Measurements from ENCODE around the gene SMC6. TPM values are rescaled to one million over a fixed set of nuclear protein-coding genes. Genes with fewer than 3 reads are reported as not detected.
A peak's percentile ranks its signal among the peaks of the same experiment; 100 is the strongest.

Gene SMC6
- total and polyA plus RNA-seq, 8 donors = 3.0 to 8.0 (median 4.8) TPM

DNA sequence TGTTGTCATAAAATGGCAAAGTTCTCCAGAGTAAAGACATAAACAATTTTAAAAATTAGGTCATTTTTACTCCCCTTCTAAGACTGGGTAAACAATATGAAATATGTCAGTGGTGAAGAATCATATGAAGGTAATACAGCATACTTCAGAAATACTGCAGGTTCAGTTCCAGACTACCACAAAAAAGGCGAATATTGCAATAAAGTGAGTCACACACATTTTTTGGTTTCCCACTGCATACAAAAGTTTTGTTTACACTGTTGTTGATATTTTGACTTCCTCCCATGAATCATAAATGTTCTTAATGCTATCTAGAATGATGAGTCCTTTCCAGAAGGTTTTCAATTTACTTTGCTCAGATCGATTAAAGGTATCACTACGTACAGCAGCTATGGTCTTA, 73.5 kb downstream of the SMC6 start:
- WGBS, 2 donors = 96 to 99% methylated on average over 3 of the region's 3 CpGs
- FAIRE-seq = peak; percentile 17
- H3K36me3 ChIP-seq = peaks cover 0 to 5% (median 0%) of the 10 kb centered on the region in 3 donors
- H3K27ac ChIP-seq = no peak overlapping the region
- no peaks in the 10 kb centered on the region for H3K4me1 ChIP-seq
- TF ChIP-seq, protein P1, sequence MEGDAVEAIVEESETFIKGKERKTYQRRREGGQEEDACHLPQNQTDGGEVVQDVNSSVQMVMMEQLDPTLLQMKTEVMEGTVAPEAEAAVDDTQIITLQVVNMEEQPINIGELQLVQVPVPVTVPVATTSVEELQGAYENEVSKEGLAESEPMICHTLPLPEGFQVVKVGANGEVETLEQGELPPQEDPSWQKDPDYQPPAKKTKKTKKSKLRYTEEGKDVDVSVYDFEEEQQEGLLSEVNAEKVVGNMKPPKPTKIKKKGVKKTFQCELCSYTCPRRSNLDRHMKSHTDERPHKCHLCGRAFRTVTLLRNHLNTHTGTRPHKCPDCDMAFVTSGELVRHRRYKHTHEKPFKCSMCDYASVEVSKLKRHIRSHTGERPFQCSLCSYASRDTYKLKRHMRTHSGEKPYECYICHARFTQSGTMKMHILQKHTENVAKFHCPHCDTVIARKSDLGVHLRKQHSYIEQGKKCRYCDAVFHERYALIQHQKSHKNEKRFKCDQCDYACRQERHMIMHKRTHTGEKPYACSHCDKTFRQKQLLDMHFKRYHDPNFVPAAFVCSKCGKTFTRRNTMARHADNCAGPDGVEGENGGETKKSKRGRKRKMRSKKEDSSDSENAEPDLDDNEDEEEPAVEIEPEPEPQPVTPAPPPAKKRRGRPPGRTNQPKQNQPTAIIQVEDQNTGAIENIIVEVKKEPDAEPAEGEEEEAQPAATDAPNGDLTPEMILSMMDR (IDR thresholded peaks at IDR 0.05) = no peak
- H3K9me3 ChIP-seq = no peaks in the 10 kb centered on the region
- no peak overlapping the region for H3K4me3 ChIP-seq
- H3K27me3 ChIP-seq = no peaks in the 10 kb centered on the region
- no peak for DNase-seq
- ATAC-seq = no peak
- intact Hi-C loops (cut with DNase I) = no loop called here

DNA sequence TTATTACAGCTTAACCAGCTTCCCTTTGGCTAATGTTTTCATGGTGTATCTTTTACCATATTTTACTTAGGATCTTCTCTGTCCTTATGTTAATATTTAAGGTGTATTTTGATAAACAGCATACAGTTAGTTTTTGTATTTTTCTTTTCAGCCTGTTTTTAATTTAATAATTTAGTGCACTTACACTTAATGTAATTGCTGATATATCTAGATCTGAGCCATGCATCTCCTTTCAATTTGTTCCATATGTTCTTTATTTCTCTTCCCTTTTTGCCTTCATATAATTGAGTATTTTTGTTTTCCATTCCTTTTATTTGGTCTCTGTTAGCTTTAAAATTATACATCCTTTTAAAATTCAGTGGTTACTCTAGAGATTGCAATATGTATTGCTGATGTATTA, 78.8 kb downstream of the SMC6 start:
- no peak for FAIRE-seq
- peaks cover 0 to 4% (median 0%) of the 10 kb centered on the region in 3 donors for H3K36me3 ChIP-seq
- H3K27me3 ChIP-seq = no peaks in the 10 kb centered on the region
- H3K4me1 ChIP-seq = no peaks in the 10 kb centered on the region
- no peaks in the 10 kb centered on the region for H3K9me3 ChIP-seq
- no peak for DNase-seq
- H3K27ac ChIP-seq = no peak overlapping the region
- no peak for ATAC-seq
- no peak overlapping the region for H3K4me3 ChIP-seq
- intact Hi-C loops (cut with DNase I) = no loop called here
- TF ChIP-seq, protein P1 (IDR thresholded peaks at IDR 0.05) = no peak

DNA sequence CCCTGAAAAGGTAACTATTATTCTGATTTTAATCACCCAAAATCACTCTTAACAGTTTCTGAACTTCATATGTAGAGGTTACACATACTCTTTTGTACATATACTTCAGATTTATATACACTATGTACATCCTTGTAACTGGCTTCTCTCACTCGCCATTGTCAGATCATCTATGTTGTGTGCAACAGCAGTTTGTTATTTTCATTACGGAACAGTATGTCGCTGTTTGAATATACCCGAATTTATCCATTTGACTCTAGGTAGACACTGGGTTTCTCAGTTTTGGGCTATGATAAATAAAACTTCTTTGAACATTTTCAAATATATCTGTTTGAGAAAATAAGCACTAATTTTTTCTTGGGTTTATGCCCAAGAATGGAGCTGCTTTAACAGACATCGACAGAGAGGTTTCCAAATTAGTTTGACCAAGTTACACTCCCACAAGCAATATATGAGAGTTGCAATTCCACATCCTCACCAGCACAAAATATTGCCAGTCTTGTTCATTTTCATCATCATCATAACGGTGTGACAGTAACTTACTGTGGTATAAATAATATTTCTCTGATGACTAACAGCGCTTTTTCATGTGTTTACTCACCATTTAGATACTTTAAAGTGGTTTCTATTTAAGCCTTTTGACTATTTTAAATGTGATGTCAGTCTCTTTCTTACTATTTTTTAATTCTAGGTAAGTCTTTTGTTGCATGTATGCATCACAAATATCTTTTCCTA, 80.9 kb downstream of the SMC6 start:
- DNase-seq = no peak
- Histone ChIP-seq H3K4me1 (no peaks in the 10 kb centered on the region), H3K27me3 (no peaks in the 10 kb centered on the region), H3K9me3 (no peaks in the 10 kb centered on the region), H3K4me3 (no peak overlapping the region), H3K36me3 (peaks cover 0 to 8% (median 0%) of the 10 kb centered on the region in 3 donors), H3K27ac (no peak overlapping the region)
- intact Hi-C loops (cut with DNase I) = no loop called here
- TF ChIP-seq, protein P1 (IDR thresholded peaks at IDR 0.05) = no peak
- FAIRE-seq = no peak
- 81 to 87% methylated on average over 7 of the region's 7 CpGs for WGBS, 2 donors
- no peak for ATAC-seq

DNA sequence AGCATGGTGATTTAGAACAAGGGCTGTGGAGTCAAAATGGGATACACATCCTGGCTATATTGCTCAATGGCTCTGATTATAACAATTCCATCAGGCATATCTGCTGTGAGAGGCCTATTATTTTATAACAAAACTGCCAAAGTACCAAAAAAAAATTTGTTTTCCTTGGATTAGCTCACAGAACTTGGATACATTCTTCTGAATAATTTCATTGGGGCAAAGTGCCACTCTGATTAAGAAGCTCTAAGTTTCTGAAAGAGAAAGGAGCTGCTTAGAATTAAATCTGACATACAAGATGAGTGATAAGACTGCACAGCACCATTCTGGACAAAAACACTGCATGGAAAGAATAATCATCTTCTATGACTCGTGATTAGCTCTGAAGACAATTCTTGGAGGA, 85.7 kb downstream of the SMC6 start:
- Histone ChIP-seq H3K4me1 (no peaks in the 10 kb centered on the region), H3K36me3 (peaks cover 0 to 8% (median 0%) of the 10 kb centered on the region in 3 donors), H3K27me3 (no peaks in the 10 kb centered on the region), H3K27ac (no peak overlapping the region), H3K4me3 (no peak overlapping the region), H3K9me3 (no peaks in the 10 kb centered on the region)
- intact Hi-C loops (cut with DNase I) = no loop called here
- DNase-seq = no peak
- no peak for FAIRE-seq
- no peak for ATAC-seq
- TF ChIP-seq, protein P1 (IDR thresholded peaks at IDR 0.05) = no peak
- 73 to 84% methylated on average over 1 of the region's 1 CpG for WGBS, 2 donors

DNA sequence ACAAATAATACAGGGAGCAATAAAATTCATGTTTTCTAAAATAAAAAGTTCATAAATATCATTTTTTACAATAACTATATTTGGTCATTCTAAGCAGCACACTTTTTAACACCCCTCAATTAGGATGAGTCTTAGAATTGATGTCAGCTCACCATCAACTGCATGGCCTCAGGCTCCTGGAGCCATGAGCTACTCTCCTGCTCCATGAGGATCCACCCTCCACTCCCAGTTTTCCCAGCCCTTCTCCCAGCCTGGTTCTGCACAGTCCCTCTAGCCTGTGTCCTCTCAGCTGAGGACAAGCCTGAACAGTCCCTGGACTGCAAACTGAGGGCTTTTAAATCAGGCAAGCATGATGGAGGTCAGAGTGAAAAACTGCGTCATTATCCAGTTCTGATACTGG, 89.1 kb downstream of the SMC6 start:
- H3K4me3 ChIP-seq = no peak overlapping the region
- no peak overlapping the region for H3K27ac ChIP-seq
- no peak for FAIRE-seq
- 96 to 100% methylated on average over 1 of the region's 1 CpG for WGBS, 2 donors
- H3K36me3 ChIP-seq = peaks cover 0 to 1% (median 0%) of the 10 kb centered on the region in 3 donors
- no peaks in the 10 kb centered on the region for H3K27me3 ChIP-seq
- intact Hi-C loops (cut with DNase I) = no loop called here
- no peaks in the 10 kb centered on the region for H3K4me1 ChIP-seq
- DNase-seq = no peak
- TF ChIP-seq, protein P1 (IDR thresholded peaks at IDR 0.05) = no peak
- ATAC-seq = no peak
- H3K9me3 ChIP-seq = no peaks in the 10 kb centered on the region
